ENCODE results near the gene MBLAC2. TPM values are rescaled to one million over a fixed set of nuclear protein-coding genes. Genes with fewer than 3 reads are reported as not detected.

Gene MBLAC2
- total RNA-seq, 5 donors from 2014 or later (not counting 1 experiment from before 2014, with no cell fraction given) = 6.0 to 13.0 (median 9.8) TPM

DNA sequence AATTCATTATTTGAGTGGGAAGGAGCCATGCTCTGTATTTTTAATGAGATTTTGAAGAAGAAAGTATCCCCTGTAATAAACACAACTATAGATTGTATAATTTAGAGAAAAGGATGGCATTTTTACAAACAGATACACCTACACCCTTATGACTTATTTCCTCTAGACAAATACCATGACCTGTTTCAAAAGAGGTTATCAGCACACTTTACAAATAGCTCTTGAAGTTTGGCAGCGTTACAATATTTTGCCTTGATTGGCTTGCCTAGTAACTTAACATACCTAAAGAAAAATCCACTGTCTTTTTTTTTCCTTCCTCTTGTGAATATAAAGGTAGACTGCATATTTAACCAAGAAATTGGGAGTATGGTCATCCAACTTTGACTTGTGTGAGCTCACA lies 36.5 kb downstream of the MBLAC2 start:
- ChIA-PET CTCF (interaction anchor here (0.5 to 4.0 kb wide), 9 partner anchors 9 to 1709 kb away, joined by 3 to 50 read pairs (median 6); partner anchors contain the start of gene CETN3 (in 1 of the 2)), POLR2A (interaction anchor here (0.6 to 0.7 kb wide), 3 partner anchors 10 to 118 kb away, joined by 3 to 4 read pairs (median 3); partner anchors contain the start of gene MBLAC2 (in 1 of the 2))
- Mint-ChIP-seq H3K27me3 (peaks cover 0 to 7% of the 10 kb centered on the region in 2 donors), H3K36me3 (no peaks in the 10 kb centered on the region), H3K27ac (no peak overlapping the region), H3K9me3 (no peaks in the 10 kb centered on the region), H3K4me1 (peaks cover 5 to 10% (median 7%) of the 10 kb centered on the region in 3 donors), H3K4me3 (no peak overlapping the region)
- no peaks in the 10 kb centered on the region for H3K9me3 ChIP-seq
- peaks cover 2 to 4% of the 10 kb centered on the region in 2 experiments for H3K4me1 ChIP-seq (ENCODE audit: control insufficient read depth in 1 of 2, extremely low read depth in 1 of 2, insufficient read depth in 2 of 2, low read length in 2 of 2)
- no peak overlapping the region for H3K27ac ChIP-seq (ENCODE audit: low read length)
- H3K27me3 ChIP-seq (replicated peaks in 1 of 2; ENCODE audit: control insufficient read depth in 2 of 2, extremely low read depth in 1 of 2, insufficient read depth in 2 of 2, low read length in 1 of 2) = no peaks in the 10 kb centered on the region
- ATAC-seq (replicated peaks in 1 of 4) = no peak
- DNase-seq = no peak
- WGBS (ENCODE audit: insufficient coverage) = no CpG with 5 or more reads among the region's 1 CpG
- H3K36me3 ChIP-seq (ENCODE audit: control insufficient read depth in 2 of 2, extremely low read depth in 1 of 2, insufficient read depth in 1 of 2, low read length in 1 of 2) = no peaks in the 10 kb centered on the region
- H3K4me3 ChIP-seq (ENCODE audit: control insufficient read depth in 1 of 2, extremely low read depth in 1 of 2, low read length in 1 of 2) = no peak overlapping the region

DNA sequence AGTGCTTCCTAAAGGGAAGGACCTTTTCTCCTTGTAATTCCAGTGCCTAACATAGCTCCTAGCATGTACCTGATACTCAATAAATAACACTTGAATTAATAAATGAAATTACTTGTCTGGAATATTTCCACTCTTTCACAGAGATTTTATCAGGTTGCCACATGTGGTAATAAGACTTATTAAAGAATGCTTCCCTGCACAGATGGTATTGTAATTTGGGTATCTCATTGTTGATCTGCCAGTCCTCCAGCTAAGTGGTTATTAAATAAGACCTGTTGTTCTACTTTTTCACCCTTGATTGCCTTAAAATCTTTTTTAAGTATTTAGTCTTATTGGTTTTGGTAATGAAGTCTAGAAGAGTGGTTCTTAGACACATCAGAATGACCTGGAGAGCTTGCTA lies 36.9 kb downstream of the MBLAC2 start:
- Histone ChIP-seq H3K27ac (ENCODE audit: low read length) (no peak overlapping the region), H3K36me3 (ENCODE audit: control insufficient read depth in 2 of 2, extremely low read depth in 1 of 2, insufficient read depth in 1 of 2, low read length in 1 of 2) (no peaks in the 10 kb centered on the region), H3K4me1 (ENCODE audit: control insufficient read depth in 1 of 2, extremely low read depth in 1 of 2, insufficient read depth in 2 of 2, low read length in 2 of 2) (peaks cover 2 to 4% of the 10 kb centered on the region in 2 experiments), H3K9me3 (no peaks in the 10 kb centered on the region), H3K4me3 (ENCODE audit: control insufficient read depth in 1 of 2, extremely low read depth in 1 of 2, low read length in 1 of 2) (no peak overlapping the region), H3K27me3 (replicated peaks in 1 of 2; ENCODE audit: control insufficient read depth in 2 of 2, extremely low read depth in 1 of 2, insufficient read depth in 2 of 2, low read length in 1 of 2) (no peaks in the 10 kb centered on the region)
- Mint-ChIP-seq H3K4me3 (no peak overlapping the region), H3K9me3 (no peaks in the 10 kb centered on the region), H3K36me3 (no peaks in the 10 kb centered on the region), H3K27me3 (peaks cover 0 to 7% of the 10 kb centered on the region in 2 donors), H3K4me1 (peaks cover 5 to 10% (median 7%) of the 10 kb centered on the region in 3 donors), H3K27ac (no peak overlapping the region)
- POLR2A ChIA-PET = interaction anchor here (0.6 to 0.7 kb wide), 2 partner anchors 10 to 37 kb away, joined by 3 read pairs; partner anchors contain the start of gene MBLAC2 (in 1 of the 2)
- CTCF ChIA-PET = interaction anchor here (0.5 to 4.0 kb wide), 7 partner anchors 9 to 1708 kb away, joined by 3 to 50 read pairs (median 6); partner anchors contain the start of gene CETN3 (in 1 of the 2)
- ATAC-seq (replicated peaks in 1 of 4) (no peak), DNase-seq (no peak)

DNA sequence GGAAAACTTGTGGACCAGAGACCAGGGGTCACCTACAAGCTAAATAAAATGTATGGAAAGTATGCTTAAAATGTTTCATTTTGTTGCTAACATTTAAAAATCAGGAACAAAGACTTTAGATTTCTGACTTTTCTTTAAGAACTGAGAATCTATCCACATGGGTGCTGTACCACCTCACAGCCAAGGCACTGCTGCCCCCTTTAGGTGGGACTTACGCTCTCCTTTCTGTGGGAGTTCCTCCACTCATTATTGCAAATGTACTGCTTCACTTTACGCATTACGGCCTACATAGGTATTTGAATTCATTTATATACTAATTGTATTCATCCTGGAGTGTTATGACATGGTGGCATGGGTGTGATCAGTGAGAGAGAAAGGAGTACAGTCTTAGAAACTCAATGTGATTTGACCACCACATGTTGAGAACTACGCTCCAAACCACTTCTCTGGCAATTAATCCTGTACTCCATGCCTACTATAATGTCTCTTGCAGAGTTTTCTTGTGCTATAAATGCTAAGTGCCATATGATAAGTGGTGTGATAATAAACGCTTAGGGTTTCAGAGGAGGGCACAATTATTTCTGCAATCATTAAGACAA lies 40.4 kb downstream of the MBLAC2 start:
- no peaks in the 10 kb centered on the region for H3K9me3 ChIP-seq
- peak in 32 of 35 experiments; percentile 7 to 63 (median 26) for DNase-seq
- no peaks in the 10 kb centered on the region for H3K27me3 ChIP-seq (replicated peaks in 1 of 2; ENCODE audit: control insufficient read depth in 2 of 2, extremely low read depth in 1 of 2, insufficient read depth in 2 of 2, low read length in 1 of 2)

DNA sequence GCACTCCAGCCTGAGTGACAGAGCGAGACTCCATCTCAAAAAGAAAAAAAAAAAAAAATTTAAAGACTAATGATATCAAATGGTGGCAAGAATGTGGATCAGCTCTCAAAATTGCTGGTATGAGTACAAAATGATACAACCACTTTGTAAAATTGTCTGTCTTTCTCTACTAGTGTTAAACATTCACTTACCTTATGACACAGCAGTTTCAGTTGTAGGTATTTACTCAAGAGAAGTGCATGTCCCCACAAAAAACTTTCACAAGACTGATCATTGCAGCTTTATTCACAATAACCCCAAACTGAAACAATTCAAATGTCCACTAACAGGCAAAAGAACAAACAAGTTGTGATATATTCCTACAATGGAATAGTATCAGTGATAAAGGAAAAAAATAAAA lies 50.3 kb downstream of the MBLAC2 start:
- no peaks in the 10 kb centered on the region for H3K36me3 Mint-ChIP-seq
- H3K9me3 Mint-ChIP-seq = no peaks in the 10 kb centered on the region
- Histone ChIP-seq H3K4me3 (ENCODE audit: control insufficient read depth in 1 of 2, extremely low read depth in 1 of 2, low read length in 1 of 2) (no peak overlapping the region), H3K27me3 (replicated peaks in 1 of 2; ENCODE audit: control insufficient read depth in 2 of 2, extremely low read depth in 1 of 2, insufficient read depth in 2 of 2, low read length in 1 of 2) (peaks cover 0 to 3% of the 10 kb centered on the region in 2 experiments), H3K9me3 (no peaks in the 10 kb centered on the region), H3K27ac (ENCODE audit: low read length) (no peak overlapping the region), H3K4me1 (ENCODE audit: control insufficient read depth in 1 of 2, extremely low read depth in 1 of 2, insufficient read depth in 2 of 2, low read length in 2 of 2) (no peaks in the 10 kb centered on the region), H3K36me3 (ENCODE audit: control insufficient read depth in 2 of 2, extremely low read depth in 1 of 2, insufficient read depth in 1 of 2, low read length in 1 of 2) (no peaks in the 10 kb centered on the region)
- no peak overlapping the region for H3K4me3 Mint-ChIP-seq
- H3K27me3 Mint-ChIP-seq = peaks cover 2 to 10% of the 10 kb centered on the region in 2 donors
- ChIA-PET CTCF (interaction anchor here in 1 of 2 donors (0.6 kb wide), 1 partner anchor 987 kb away, joined by 3 read pairs; no protein-coding TSS in a partner anchor), POLR2A (no interaction called here)
- WGBS (ENCODE audit: insufficient coverage) = no CpG with 5 or more reads among the region's 1 CpG
- H3K27ac Mint-ChIP-seq = no peak overlapping the region
- no peak for ATAC-seq (replicated peaks in 1 of 4)
- H3K4me1 Mint-ChIP-seq = no peaks in the 10 kb centered on the region
- no peak for DNase-seq

More for the DNA sequence above, 40.4 kb downstream of the MBLAC2 start:
- Histone ChIP-seq H3K27ac (ENCODE audit: low read length) (no peak overlapping the region), H3K4me1 (ENCODE audit: control insufficient read depth in 1 of 2, extremely low read depth in 1 of 2, insufficient read depth in 2 of 2, low read length in 2 of 2) (no peaks in the 10 kb centered on the region), H3K4me3 (ENCODE audit: control insufficient read depth in 1 of 2, extremely low read depth in 1 of 2, low read length in 1 of 2) (no peak overlapping the region), H3K36me3 (ENCODE audit: control insufficient read depth in 2 of 2, extremely low read depth in 1 of 2, insufficient read depth in 1 of 2, low read length in 1 of 2) (no peaks in the 10 kb centered on the region)
- H3K9me3 Mint-ChIP-seq = no peaks in the 10 kb centered on the region
- H3K27ac Mint-ChIP-seq = no peak overlapping the region
- peaks cover 0 to 7% of the 10 kb centered on the region in 2 donors for H3K27me3 Mint-ChIP-seq
- ChIA-PET POLR2A (no interaction called here), CTCF (interaction anchor here (0.5 to 1.2 kb wide), 7 partner anchors 13 to 1722 kb away, joined by 3 to 7 read pairs (median 3); no protein-coding TSS in a partner anchor)
- H3K4me1 Mint-ChIP-seq = no peaks in the 10 kb centered on the region
- no peaks in the 10 kb centered on the region for H3K36me3 Mint-ChIP-seq
- WGBS (ENCODE audit: insufficient coverage) = no CpG with 5 or more reads among the region's 5 CpGs
- peak in 3 of 4 experiments; percentile 35 to 65 (median 54) for ATAC-seq (replicated peaks in 1 of 4)
- H3K4me3 Mint-ChIP-seq = no peak overlapping the region

DNA sequence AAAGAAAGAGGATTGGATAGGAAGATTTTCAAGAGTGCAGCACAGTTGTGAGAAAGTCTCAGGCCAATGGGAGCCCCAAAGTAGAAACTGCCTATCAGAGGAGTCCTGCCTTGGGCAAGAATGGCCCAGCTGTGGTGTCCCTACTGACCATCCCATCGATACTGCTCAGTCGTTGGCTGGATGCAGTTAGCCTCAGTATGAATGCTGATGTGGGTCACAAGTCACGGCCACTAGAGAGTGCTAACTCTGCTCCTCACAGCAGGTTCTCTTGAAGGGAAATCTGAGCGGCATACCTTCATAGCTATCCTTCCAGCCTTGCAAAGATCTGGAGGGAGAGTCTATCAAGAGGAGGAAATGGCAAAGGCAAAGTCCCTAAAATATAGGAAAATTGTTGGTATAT lies 53.4 kb downstream of the MBLAC2 start:
- WGBS (ENCODE audit: insufficient coverage) = 57% methylated on average over 3 of the region's 4 CpGs
- ChIA-PET CTCF (interaction anchor here in 1 of 2 donors (0.8 kb wide), 1 partner anchor 19 kb away, joined by 4 read pairs; no protein-coding TSS in a partner anchor), POLR2A (no interaction called here)
- no peak overlapping the region for H3K27ac Mint-ChIP-seq
- peaks cover 0 to 7% of the 10 kb centered on the region in 2 experiments for H3K27me3 ChIP-seq (replicated peaks in 1 of 2; ENCODE audit: control insufficient read depth in 2 of 2, extremely low read depth in 1 of 2, insufficient read depth in 2 of 2, low read length in 1 of 2)
- no peaks in the 10 kb centered on the region for H3K4me1 ChIP-seq (ENCODE audit: control insufficient read depth in 1 of 2, extremely low read depth in 1 of 2, insufficient read depth in 2 of 2, low read length in 2 of 2)
- H3K4me3 ChIP-seq (ENCODE audit: control insufficient read depth in 1 of 2, extremely low read depth in 1 of 2, low read length in 1 of 2) = no peak overlapping the region
- peaks cover 13 to 15% of the 10 kb centered on the region in 2 donors for H3K27me3 Mint-ChIP-seq
- no peak overlapping the region for H3K4me3 Mint-ChIP-seq
- H3K36me3 ChIP-seq (ENCODE audit: control insufficient read depth in 2 of 2, extremely low read depth in 1 of 2, insufficient read depth in 1 of 2, low read length in 1 of 2) = no peaks in the 10 kb centered on the region
- no peaks in the 10 kb centered on the region for H3K4me1 Mint-ChIP-seq
- no peaks in the 10 kb centered on the region for H3K9me3 ChIP-seq
- DNase-seq = no peak
- no peak overlapping the region for H3K27ac ChIP-seq (ENCODE audit: low read length)
- no peaks in the 10 kb centered on the region for H3K9me3 Mint-ChIP-seq
- no peak for ATAC-seq (replicated peaks in 1 of 4)
- H3K36me3 Mint-ChIP-seq = no peaks in the 10 kb centered on the region

DNA sequence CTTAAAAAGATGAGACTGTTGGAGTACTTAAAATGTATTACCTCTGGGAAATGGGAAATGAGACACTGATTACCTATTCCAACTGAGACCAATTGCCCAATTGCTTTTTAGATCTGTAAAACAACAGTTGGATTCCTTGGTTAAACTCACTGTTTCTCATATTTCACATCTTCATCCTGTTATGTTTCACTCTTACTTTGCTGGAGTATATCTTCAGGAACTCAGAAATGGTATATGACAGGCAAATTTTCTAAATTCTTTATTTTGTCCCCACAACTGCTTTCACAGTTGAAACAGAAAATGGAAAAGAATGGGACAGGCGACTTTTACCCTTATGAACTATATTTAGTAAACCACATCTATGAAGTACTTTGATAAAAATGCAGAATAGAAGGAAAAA lies 56.4 kb downstream of the MBLAC2 start:
- ATAC-seq (replicated peaks in 1 of 4) (no peak), DNase-seq (no peak)
- no peaks in the 10 kb centered on the region for H3K36me3 Mint-ChIP-seq
- H3K9me3 Mint-ChIP-seq = no peaks in the 10 kb centered on the region
- ChIA-PET POLR2A (no interaction called here), CTCF (interaction anchor here in 1 of 2 donors (0.6 kb wide), 1 partner anchor 18 kb away, joined by 3 read pairs; no protein-coding TSS in a partner anchor)
- no peak overlapping the region for H3K27ac ChIP-seq (ENCODE audit: low read length)
- no peaks in the 10 kb centered on the region for H3K4me1 Mint-ChIP-seq
- WGBS (ENCODE audit: insufficient coverage) = no CpG with 5 or more reads among the region's 1 CpG
- no peaks in the 10 kb centered on the region for H3K36me3 ChIP-seq (ENCODE audit: control insufficient read depth in 2 of 2, extremely low read depth in 1 of 2, insufficient read depth in 1 of 2, low read length in 1 of 2)
- H3K4me3 ChIP-seq (ENCODE audit: control insufficient read depth in 1 of 2, extremely low read depth in 1 of 2, low read length in 1 of 2) = no peak overlapping the region
- H3K27ac Mint-ChIP-seq = no peak overlapping the region
- peaks cover 0 to 11% of the 10 kb centered on the region in 2 experiments for H3K27me3 ChIP-seq (replicated peaks in 1 of 2; ENCODE audit: control insufficient read depth in 2 of 2, extremely low read depth in 1 of 2, insufficient read depth in 2 of 2, low read length in 1 of 2)
- no peak overlapping the region for H3K4me3 Mint-ChIP-seq
- H3K4me1 ChIP-seq (ENCODE audit: control insufficient read depth in 1 of 2, extremely low read depth in 1 of 2, insufficient read depth in 2 of 2, low read length in 2 of 2) = no peaks in the 10 kb centered on the region
- H3K9me3 ChIP-seq = no peaks in the 10 kb centered on the region
- H3K27me3 Mint-ChIP-seq = peaks cover 13 to 15% of the 10 kb centered on the region in 2 donors

Data from T-cell (primary cell).